ENCODE data around the gene DMP1.

DMP1 gene

GRCh38 chr4:87614292-87614890, 35.7 kb upstream of the DMP1 start:
- no peak overlapping the region for H3K4me2 ChIP-seq (ENCODE audit: low read length)
- H3K4me3 ChIP-seq (ENCODE audit: low read depth, low read length, poor library complexity, severe bottlenecking): no peak overlapping the region
- no peaks in the 10 kb centered on the region for H3K9me2 ChIP-seq (ENCODE audit: low read depth, low read length)
- no peak overlapping the region for H3K27ac ChIP-seq (ENCODE audit: low read depth, low read length, poor library complexity, severe bottlenecking)
- no peak overlapping the region for H3K9ac ChIP-seq (ENCODE audit: low read length)
- H3K79me2 ChIP-seq (ENCODE audit: insufficient read depth, low read length): no peaks in the 10 kb centered on the region
- H2AFZ ChIP-seq (ENCODE audit: low read length): no peak overlapping the region
- H3K27me3 ChIP-seq (ENCODE audit: insufficient read depth, low read length): no peaks in the 10 kb centered on the region
- TF ChIP-seq CTCF (IDR thresholded peaks at IDR 0.05; ENCODE audit: low read length) (no peak), EZH2 (IDR thresholded peaks at IDR 0.05; ENCODE audit: borderline replicate concordance, low read length) (no peak)
- no peaks in the 10 kb centered on the region for H3K9me3 ChIP-seq (ENCODE audit: low read length)
- H4K20me1 ChIP-seq (ENCODE audit: insufficient read depth, low read length): no peaks in the 10 kb centered on the region
- no peaks in the 10 kb centered on the region for H3K4me1 ChIP-seq (ENCODE audit: insufficient read depth, low read length, severe bottlenecking)
- H3F3A ChIP-seq (ENCODE audit: insufficient read depth, low read length): no peaks in the 10 kb centered on the region
- no peaks in the 10 kb centered on the region for H3K36me3 ChIP-seq (ENCODE audit: insufficient read depth, low read length)

- H3K9ac ChIP-seq (ENCODE audit: low read length): no peak overlapping the region
- H3K36me3 ChIP-seq (ENCODE audit: insufficient read depth, low read length): no peaks in the 10 kb centered on the region
- H3K9me2 ChIP-seq (ENCODE audit: low read depth, low read length): no peaks in the 10 kb centered on the region
- no peaks in the 10 kb centered on the region for H4K20me1 ChIP-seq (ENCODE audit: insufficient read depth, low read length)
- TF ChIP-seq EZH2 (IDR thresholded peaks at IDR 0.05; ENCODE audit: borderline replicate concordance, low read length) (no peak), CTCF (IDR thresholded peaks at IDR 0.05; ENCODE audit: low read length) (no peak)
- H3K27me3 ChIP-seq (ENCODE audit: insufficient read depth, low read length): no peaks in the 10 kb centered on the region
- H3K4me3 ChIP-seq (ENCODE audit: low read depth, low read length, poor library complexity, severe bottlenecking): no peak overlapping the region
- no peak overlapping the region for H3K4me2 ChIP-seq (ENCODE audit: low read length)
- no peaks in the 10 kb centered on the region for H3K4me1 ChIP-seq (ENCODE audit: insufficient read depth, low read length, severe bottlenecking)
- no peaks in the 10 kb centered on the region for H3K79me2 ChIP-seq (ENCODE audit: insufficient read depth, low read length)
- H3F3A ChIP-seq (ENCODE audit: insufficient read depth, low read length): no peaks in the 10 kb centered on the region
- no peaks in the 10 kb centered on the region for H3K9me3 ChIP-seq (ENCODE audit: low read length)
- H2AFZ ChIP-seq (ENCODE audit: low read length): no peak overlapping the region
- H3K27ac ChIP-seq (ENCODE audit: low read depth, low read length, poor library complexity, severe bottlenecking): no peak overlapping the region
Measured at GRCh38 chr4:87616268-87616667, 33.8 kb upstream of the DMP1 start.

- no peaks in the 10 kb centered on the region for H3K36me3 ChIP-seq (ENCODE audit: insufficient read depth, low read length)
- TF ChIP-seq CTCF (IDR thresholded peaks at IDR 0.05; ENCODE audit: low read length): no peak
- no peak for TF ChIP-seq EZH2 (IDR thresholded peaks at IDR 0.05; ENCODE audit: borderline replicate concordance, low read length)
- H3K79me2 ChIP-seq (ENCODE audit: insufficient read depth, low read length): no peaks in the 10 kb centered on the region
- H4K20me1 ChIP-seq (ENCODE audit: insufficient read depth, low read length): no peaks in the 10 kb centered on the region
- H3K4me1 ChIP-seq (ENCODE audit: insufficient read depth, low read length, severe bottlenecking): no peaks in the 10 kb centered on the region
- no peak overlapping the region for H3K27ac ChIP-seq (ENCODE audit: low read depth, low read length, poor library complexity, severe bottlenecking)
- H3K4me3 ChIP-seq (ENCODE audit: low read depth, low read length, poor library complexity, severe bottlenecking): no peak overlapping the region
- H3K9me3 ChIP-seq (ENCODE audit: low read length): no peaks in the 10 kb centered on the region
- no peak overlapping the region for H2AFZ ChIP-seq (ENCODE audit: low read length)
- H3K27me3 ChIP-seq (ENCODE audit: insufficient read depth, low read length): no peaks in the 10 kb centered on the region
- H3F3A ChIP-seq (ENCODE audit: insufficient read depth, low read length): no peaks in the 10 kb centered on the region
- H3K9me2 ChIP-seq (ENCODE audit: low read depth, low read length): no peaks in the 10 kb centered on the region
- no peak overlapping the region for H3K4me2 ChIP-seq (ENCODE audit: low read length)
- no peak overlapping the region for H3K9ac ChIP-seq (ENCODE audit: low read length)
Measured at GRCh38 chr4:87620086-87620485, 30.0 kb upstream of the DMP1 start.

All from OCI-LY1 (cell line).